ENCODE data around the gene ROR1.

ROR1 gene

DNA sequence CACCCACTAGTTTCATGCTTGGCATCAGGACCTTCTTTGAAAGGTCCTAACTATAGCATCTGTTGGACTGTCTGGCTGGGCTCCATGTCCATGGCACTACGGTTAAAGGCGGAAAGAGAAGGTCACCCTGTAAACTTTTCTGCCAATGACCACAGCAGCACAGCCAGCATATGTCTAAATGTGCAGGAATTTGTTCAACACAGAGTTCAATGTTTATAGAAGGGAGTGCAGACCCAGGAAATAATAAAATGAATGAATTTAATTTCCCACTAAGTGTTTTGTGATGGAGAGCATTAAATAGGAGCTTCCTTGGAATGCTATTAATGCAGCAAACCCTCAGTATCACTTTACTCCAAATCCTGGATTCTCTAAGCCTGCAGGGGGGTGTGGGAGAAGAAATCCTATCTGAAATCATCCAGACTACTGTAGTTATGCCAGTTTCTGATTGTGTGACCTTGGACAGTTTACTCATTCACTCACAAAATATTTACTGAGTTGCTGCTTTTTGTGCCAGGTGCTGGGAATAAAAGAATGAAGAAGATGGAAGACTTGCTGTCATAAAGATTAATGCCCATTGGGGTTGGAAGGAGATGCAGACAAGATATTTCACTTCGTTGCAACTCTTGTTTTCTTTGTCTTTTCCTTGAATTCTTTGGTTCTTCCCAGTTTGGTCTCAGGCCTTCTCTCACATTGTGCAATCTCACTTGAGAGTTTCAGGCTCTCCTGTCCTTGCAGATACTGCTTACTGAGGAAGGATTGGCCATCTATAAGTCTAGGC, 195.0 kb downstream of the ROR1 start:
- DNase-seq, result no peak
- TF ChIP-seq POLR2A (IDR thresholded peaks at IDR 0.05; ENCODE audit: low read length) (no peak), GATA1 (IDR thresholded peaks at IDR 0.05; ENCODE audit: low read depth, low read length) (no peak)

DNA sequence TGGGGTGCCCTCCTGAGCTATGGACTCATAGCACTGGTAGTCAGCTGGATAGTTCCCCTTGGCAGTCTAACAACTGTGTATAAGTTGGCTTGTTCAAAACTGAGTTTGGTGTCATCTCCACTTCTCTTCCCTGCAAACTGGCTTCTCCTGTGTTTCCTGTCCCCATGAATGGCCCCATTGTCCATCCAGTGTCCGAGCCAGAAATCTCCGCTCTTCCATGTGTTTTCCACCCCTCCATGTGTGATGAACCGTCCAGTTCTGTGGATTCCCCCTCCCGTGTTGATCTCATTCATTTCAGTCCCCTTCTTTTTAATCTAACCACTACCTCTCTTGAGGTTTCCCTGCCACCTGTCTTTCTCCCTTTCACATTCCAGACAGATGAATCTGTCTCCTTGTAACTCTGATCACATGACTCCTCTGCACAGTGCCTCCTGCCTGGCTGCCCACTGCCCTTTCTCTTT, 195.7 kb downstream of the ROR1 start:
- DNase-seq, result no peak
- TF ChIP-seq GATA1 (IDR thresholded peaks at IDR 0.05; ENCODE audit: low read depth, low read length) (no peak), POLR2A (IDR thresholded peaks at IDR 0.05; ENCODE audit: low read length) (no peak)

DNA sequence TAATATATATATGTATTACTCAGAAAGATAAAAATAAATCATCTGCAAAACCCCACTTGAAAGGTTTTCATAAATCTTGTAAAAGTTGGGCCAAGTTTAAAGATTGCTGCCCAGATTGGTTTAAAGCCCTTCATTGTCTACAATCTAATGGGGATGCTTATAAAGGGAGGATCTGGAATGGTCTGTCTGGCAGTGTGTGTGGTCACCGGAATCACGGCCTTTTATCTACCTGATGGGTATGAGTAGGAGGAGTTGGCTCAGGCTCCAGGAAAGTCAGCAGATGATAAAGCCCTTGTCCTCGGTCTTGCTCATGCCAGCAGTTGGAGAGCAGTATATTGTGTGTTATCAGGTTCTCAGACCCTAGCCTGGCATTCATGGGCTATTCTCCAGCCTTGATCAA, 197.7 kb downstream of the ROR1 start:
- no peak for DNase-seq
- TF ChIP-seq POLR2A (IDR thresholded peaks at IDR 0.05; ENCODE audit: low read length), result no peak
- no peak for TF ChIP-seq GATA1 (IDR thresholded peaks at IDR 0.05; ENCODE audit: low read depth, low read length)

DNA sequence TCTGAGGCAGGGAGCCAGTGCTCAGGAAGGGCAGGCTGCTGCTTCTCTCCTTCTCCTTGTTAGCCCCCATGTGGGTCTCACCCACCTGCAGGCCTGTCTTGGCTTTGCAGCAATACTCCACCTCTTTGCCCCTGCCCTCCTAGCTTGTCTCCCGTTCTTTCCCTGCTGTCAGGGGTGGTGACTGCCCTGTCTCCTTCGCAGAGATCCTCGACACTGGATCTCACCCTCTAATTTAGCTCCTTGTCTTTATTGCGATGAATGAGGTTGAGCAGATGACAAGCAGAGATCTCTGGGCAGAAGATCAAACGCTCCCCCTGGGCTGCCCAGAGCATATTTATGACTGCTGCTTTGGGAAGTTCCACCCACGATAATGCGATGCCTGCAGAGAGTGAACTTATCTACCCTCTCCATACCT, 199.2 kb downstream of the ROR1 start:
- TF ChIP-seq GATA1 (IDR thresholded peaks at IDR 0.05; ENCODE audit: low read depth, low read length), result no peak
- TF ChIP-seq POLR2A (IDR thresholded peaks at IDR 0.05; ENCODE audit: low read length), result no peak
- DNase-seq, result no peak

DNA sequence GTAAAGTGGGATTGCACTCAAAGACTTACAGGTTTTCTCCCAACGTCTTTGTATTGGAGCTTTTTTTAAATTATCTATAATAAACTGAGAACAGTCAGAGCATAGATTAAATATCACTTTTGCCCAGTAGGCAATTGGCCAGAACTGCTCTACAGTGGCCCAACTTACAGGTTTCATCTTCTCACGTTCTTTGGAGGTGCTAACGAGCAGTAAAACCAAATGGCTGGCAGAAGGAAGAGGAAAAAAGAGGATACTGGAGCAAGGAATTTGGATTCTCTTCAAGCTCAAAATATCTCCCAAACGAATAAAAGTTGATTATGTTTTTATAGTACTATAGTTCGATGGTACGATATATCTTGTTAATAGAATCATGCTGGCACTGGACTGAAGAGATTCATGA, 201.1 kb downstream of the ROR1 start:
- no peak for TF ChIP-seq GATA1 (IDR thresholded peaks at IDR 0.05; ENCODE audit: low read depth, low read length)
- no peak for TF ChIP-seq POLR2A (IDR thresholded peaks at IDR 0.05; ENCODE audit: low read length)

DNA sequence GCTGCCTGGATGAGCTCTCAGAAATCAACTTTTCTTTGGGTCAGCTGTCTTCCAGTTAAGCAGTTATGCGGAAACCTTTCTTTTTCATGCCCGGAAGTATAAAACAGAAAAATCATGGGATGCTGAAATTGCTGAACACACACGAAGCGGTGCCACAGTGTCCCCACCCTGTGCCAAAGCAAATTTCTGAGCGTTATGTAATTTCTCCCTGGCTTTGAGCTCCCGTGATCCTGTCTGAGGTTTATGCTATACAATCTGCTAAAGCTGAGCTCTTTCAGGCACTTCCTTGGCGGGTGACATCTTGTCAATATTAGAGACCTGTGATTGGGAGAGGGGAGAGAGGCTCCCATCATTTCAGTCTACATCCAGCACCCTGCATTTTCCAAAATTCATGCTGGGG, 201.7 kb downstream of the ROR1 start:
- no peak for TF ChIP-seq POLR2A (IDR thresholded peaks at IDR 0.05; ENCODE audit: low read length)
- no peak for TF ChIP-seq GATA1 (IDR thresholded peaks at IDR 0.05; ENCODE audit: low read depth, low read length)
- no peak for DNase-seq

More for the DNA sequence above, 201.1 kb downstream of the ROR1 start:
- DNase-seq, result no peak

DNA sequence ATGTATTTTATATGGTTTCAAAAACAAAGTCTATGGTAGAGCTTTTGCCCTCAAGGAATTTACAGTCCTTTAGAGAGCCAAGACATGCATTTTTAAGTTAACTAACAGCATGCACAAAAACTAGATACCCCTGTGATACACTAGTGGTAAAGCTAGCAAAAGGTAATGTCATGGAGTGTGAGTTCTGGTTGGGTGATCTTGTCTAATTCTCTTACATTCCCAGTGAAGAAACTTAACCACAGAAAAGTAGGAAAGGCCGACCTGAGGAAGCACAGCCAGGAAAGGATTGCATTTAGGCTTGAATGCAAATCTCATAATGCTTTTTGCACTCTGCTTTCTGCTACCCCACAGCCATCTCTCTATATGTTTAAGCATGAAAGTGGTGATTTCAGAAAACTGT, 202.2 kb downstream of the ROR1 start:
- DNase-seq, result no peak

DNA sequence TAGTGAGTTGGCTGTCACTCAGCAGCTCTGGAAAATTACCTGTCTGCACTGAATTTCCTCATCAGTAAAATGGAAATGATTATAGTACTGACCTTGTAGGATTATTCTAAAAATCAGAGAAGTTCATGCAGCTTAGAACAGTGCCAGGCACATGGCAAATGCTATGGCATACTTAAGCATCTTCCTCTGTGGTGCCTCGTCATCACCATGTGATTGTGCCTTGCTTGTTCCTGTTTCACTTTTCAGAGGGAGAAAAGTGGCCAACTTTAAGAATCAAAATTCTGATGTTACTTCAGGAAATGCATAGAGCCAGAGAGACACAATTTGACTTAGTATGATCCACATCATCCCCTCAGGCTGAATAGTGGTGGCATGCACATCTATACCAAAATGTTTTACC, 203.6 kb downstream of the ROR1 start:
- no peak for TF ChIP-seq GATA1 (IDR thresholded peaks at IDR 0.05; ENCODE audit: low read depth, low read length)
- no peak for TF ChIP-seq POLR2A (IDR thresholded peaks at IDR 0.05; ENCODE audit: low read length)
- DNase-seq, result no peak

More for the DNA sequence above, 202.2 kb downstream of the ROR1 start:
- TF ChIP-seq POLR2A (IDR thresholded peaks at IDR 0.05; ENCODE audit: low read length) (no peak), GATA1 (IDR thresholded peaks at IDR 0.05; ENCODE audit: low read depth, low read length) (no peak)

DNA sequence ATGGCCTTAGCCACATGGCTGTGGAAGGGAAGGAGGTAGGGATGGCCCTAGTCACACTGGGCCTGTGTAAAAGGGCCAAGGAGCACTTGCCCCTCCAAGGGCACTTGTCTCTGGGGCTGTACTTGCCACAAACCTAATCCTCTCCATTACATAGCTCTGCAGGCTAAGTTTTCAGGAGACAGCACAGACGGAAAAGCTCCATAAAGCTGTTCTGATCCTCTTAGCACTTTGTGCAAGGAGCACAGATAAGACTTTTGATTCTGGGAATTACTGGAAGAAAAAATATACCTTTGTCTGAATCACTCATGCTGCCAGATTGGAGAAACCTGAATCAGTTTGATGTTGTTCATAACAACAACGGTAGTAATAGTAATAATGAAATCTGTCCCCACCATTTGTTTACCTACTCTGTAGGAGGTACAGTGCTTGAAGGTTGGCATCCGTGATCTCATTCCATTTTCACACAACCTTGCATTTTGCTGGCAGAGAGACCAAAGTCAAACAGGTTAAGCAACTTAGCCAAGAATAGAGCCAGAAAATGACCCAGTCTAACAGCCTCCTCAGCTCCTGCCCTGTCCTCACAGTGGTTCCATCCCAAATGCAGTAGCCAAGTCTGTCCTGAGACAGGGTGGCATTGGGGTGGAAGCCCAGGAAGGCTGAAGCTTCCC, 207.1 kb downstream of the ROR1 start:
- TF ChIP-seq GATA1 (IDR thresholded peaks at IDR 0.05; ENCODE audit: low read depth, low read length) (no peak), POLR2A (IDR thresholded peaks at IDR 0.05; ENCODE audit: low read length) (no peak)
- no peak for DNase-seq

DNA sequence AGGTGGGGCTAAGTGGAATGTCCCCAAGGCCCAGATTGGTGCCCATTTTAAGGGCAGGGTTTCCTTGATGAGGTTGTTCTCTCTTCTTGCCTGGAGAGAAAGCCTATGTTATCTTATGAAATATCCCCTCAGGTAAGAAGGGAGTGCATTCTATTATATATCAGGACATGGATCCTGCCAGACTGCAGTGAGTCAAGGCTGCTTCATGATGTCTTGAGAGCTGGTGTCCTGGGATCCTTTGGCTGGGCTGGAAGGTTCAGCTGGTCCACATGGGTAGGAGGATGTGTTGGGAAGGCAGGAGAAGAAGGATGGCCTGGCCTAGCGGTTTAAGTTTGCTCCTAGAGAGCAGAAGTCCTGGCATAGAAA, 207.6 kb downstream of the ROR1 start:
- no peak for DNase-seq
- TF ChIP-seq POLR2A (IDR thresholded peaks at IDR 0.05; ENCODE audit: low read length) (no peak), GATA1 (IDR thresholded peaks at IDR 0.05; ENCODE audit: low read depth, low read length) (no peak)

DNA sequence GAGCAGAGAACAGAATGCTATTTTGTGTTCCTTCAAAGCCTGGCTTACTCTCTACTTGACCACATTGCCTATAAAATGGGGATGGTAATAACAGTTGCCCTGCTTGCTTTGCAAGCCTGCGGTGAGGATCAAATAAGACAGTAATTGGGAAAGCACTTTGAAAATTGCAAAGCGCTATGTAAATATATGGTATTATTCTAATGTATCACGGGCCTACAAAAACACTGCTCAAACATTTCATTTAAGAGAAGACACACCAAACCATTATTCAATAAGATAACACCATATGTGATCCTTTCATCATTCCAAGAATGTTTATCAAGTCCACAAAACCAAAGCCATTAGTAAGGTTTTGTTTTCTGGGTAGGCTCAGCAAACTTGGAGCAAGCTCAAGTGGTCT, 208.4 kb downstream of the ROR1 start:
- TF ChIP-seq POLR2A (IDR thresholded peaks at IDR 0.05; ENCODE audit: low read length) (no peak), GATA1 (IDR thresholded peaks at IDR 0.05; ENCODE audit: low read depth, low read length) (no peak)
- no peak for DNase-seq

DNA sequence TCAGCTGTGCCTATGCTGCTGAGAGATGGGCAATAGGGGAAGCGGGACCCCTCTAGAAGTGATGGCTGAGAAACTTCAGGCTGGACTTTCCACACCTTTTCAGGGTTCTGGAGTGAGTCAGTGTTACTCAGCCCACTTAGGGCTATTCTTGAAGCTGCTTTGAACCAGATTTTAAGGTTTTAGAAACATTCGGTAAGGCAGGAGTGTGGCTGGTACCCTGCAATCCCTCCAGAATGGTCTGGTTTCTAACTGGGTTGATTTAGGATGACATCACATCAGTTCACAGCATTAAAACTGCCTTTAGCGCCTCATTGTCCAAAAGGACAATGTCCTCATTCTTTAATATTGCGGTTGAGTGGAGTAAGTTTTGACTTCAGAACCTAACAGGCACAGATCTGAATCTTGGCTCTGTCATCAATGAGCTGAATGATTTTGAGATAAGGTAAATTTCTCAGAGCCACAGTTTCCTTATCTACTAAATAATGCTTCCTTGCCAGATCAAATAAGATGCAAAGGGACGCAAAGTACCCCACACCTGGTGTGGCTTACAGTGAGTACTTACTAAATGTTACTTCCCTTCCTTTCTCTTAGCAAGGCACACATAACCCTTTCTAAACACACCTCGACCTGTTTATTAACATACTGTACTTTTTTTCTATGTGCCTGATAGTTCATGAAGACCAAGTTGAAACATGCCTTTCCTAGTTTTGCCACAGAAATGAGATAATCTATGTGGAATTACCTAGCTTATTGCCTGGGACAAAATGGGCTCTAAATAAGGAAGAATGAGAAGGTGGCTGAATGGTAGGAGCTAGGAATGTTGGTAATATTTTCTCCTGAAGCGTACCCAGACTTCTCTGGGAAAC, 209.8 kb downstream of the ROR1 start:
- DNase-seq, result no peak
- TF ChIP-seq POLR2A (IDR thresholded peaks at IDR 0.05; ENCODE audit: low read length), result no peak
- no peak for TF ChIP-seq GATA1 (IDR thresholded peaks at IDR 0.05; ENCODE audit: low read depth, low read length)

DNA sequence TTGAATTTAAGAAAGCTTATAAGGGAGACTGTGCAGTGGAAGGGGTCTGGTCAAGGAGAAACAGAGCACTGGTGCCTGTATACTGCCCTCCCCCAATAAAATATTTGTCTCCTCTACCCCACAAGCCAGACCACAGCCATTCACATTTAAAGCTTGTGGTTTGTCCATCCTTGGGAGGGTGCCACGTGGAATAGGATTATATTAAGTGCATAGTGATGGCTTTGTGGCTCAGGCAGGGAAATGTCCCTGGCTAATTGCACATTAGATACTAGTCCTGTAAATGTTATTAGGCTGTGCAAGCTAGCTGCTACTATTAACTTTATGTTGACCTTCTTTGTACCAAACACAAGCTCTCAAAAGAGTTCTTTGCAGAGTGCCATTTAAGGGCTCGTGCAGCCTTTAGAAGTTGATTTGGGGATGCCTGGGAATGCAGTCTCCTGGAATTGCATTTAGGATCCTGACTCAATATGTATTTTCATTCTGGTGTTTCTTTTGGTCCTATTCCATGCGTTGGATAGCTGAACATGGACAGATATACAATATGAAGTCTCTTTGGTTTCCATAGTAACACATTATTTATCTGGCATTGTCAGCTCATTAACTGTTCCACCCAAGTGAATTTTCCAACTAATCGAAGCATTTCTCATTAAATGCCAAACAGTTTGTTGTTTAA, 210.6 kb downstream of the ROR1 start:
- no peak for DNase-seq
- TF ChIP-seq GATA1 (IDR thresholded peaks at IDR 0.05; ENCODE audit: low read depth, low read length) (no peak), POLR2A (IDR thresholded peaks at IDR 0.05; ENCODE audit: low read length) (no peak)

DNA sequence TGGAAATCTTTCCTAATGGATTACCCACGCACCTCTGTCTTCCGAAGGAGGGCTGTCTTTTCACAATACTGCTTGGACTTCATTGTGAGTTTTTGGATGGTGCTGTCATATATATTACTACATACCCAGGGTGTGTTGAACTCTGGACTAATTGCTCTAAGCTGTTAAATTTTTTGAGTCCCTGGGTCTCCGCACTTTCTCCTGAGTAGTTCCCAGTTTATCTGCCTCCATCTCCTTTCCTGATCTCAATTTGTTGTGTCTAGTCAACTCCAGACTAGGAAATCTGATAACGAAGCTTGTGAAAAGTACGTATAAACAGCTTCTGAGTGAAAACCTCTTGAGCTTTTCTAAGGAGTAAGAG, 211.1 kb downstream of the ROR1 start:
- DNase-seq, result no peak
- TF ChIP-seq GATA1 (IDR thresholded peaks at IDR 0.05; ENCODE audit: low read depth, low read length), result no peak
- no peak for TF ChIP-seq POLR2A (IDR thresholded peaks at IDR 0.05; ENCODE audit: low read length)
